Nephron progenitor cell (in vitro differentiated cells): ENCODE measurements around the gene CDYL2.

Experiments
- DNase-seq: peaks from one replicate; pipeline ENCODE4 v3.0.0; 2021
- H3K27ac Mint-ChIP-seq: 2 replicates; pipeline ENCODE4 v1.8.0; 2021; ENCODE audit warnings: mild to moderate bottlenecking, moderate library complexity, mixed read lengths
- H3K27me3 Mint-ChIP-seq: 2 replicates; pipeline ENCODE4 v1.8.0; 2021; ENCODE audit warnings: mild to moderate bottlenecking, low read depth, mixed read lengths; ENCODE audit not compliant: poor library complexity
- H3K36me3 Mint-ChIP-seq: 2 replicates; pipeline ENCODE4 v1.8.0; 2021; ENCODE audit warnings: low read depth, mixed read lengths
- H3K4me1 Mint-ChIP-seq: 2 replicates; pipeline ENCODE4 v1.8.0; 2021; ENCODE audit warnings: mixed read lengths
- H3K4me3 Mint-ChIP-seq: 2 replicates; pipeline ENCODE4 v1.8.0; 2021; ENCODE audit warnings: mild to moderate bottlenecking, moderate library complexity, mixed read lengths
- H3K9me3 Mint-ChIP-seq: 2 replicates; pipeline ENCODE4 v1.8.0; 2021; ENCODE audit warnings: mild to moderate bottlenecking, moderate library complexity, mixed read lengths
- TF ChIP-seq, protein P1 (sequence below): fragments of 200-600 bp; sonication (generic); IDR thresholded peaks from 2 replicates; pipeline ENCODE4 v1.5.0; 2021; ENCODE audit warnings: antibody characterized with exemption

CDYL2 gene

DNA sequence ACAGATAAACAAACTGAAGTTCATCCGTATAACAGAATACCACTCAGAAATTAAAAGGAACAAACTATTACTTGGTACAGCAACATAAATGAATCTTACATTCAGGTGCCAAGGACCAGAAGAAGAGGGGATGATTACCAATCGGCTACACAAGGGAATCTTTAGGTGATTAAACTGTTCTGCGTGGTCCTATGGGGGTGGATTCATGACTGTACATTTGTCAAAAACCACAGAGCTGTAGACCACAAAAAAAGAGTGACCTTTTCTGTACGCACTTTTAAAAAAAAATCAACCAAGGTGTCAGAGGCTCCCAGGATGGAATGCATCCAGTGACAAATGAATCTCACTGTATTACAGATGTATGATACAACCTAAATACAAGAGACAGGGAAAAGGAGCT is 110.8 kb downstream of the CDYL2 start:
- TF ChIP-seq, protein P1, sequence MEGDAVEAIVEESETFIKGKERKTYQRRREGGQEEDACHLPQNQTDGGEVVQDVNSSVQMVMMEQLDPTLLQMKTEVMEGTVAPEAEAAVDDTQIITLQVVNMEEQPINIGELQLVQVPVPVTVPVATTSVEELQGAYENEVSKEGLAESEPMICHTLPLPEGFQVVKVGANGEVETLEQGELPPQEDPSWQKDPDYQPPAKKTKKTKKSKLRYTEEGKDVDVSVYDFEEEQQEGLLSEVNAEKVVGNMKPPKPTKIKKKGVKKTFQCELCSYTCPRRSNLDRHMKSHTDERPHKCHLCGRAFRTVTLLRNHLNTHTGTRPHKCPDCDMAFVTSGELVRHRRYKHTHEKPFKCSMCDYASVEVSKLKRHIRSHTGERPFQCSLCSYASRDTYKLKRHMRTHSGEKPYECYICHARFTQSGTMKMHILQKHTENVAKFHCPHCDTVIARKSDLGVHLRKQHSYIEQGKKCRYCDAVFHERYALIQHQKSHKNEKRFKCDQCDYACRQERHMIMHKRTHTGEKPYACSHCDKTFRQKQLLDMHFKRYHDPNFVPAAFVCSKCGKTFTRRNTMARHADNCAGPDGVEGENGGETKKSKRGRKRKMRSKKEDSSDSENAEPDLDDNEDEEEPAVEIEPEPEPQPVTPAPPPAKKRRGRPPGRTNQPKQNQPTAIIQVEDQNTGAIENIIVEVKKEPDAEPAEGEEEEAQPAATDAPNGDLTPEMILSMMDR: no peak
- Mint-ChIP-seq H3K9me3 (peaks cover 1% of the 10 kb centered on the region), H3K27ac (no peak overlapping the region), H3K27me3 (peaks cover 26% of the 10 kb centered on the region), H3K4me3 (no peak overlapping the region), H3K4me1 (no peaks in the 10 kb centered on the region), H3K36me3 (no peaks in the 10 kb centered on the region)
- DNase-seq: no peak

DNA sequence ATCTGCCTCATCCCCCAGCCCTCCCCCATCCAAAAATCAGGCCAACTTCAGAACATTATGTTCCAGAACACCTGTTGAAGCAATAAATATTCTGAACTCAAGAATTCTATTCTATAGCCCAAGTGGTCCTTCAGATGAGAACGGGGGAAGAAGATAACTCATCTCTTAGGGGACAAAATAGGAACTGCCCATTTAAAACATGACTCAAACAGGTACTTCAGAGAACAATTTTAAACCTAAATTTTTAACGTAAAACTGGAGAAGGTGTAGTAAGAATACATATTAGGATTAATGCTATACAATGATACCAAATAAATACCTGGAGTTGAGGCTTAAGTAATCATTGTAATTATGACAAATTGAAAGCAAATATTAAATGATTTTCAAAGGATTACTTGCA is 112.1 kb downstream of the CDYL2 start:
- DNase-seq: no peak
- Mint-ChIP-seq H3K9me3 (no peaks in the 10 kb centered on the region), H3K27ac (no peak overlapping the region), H3K4me3 (no peak overlapping the region), H3K4me1 (no peaks in the 10 kb centered on the region), H3K27me3 (peaks cover 18% of the 10 kb centered on the region), H3K36me3 (no peaks in the 10 kb centered on the region)
- TF ChIP-seq, protein P1: no peak

DNA sequence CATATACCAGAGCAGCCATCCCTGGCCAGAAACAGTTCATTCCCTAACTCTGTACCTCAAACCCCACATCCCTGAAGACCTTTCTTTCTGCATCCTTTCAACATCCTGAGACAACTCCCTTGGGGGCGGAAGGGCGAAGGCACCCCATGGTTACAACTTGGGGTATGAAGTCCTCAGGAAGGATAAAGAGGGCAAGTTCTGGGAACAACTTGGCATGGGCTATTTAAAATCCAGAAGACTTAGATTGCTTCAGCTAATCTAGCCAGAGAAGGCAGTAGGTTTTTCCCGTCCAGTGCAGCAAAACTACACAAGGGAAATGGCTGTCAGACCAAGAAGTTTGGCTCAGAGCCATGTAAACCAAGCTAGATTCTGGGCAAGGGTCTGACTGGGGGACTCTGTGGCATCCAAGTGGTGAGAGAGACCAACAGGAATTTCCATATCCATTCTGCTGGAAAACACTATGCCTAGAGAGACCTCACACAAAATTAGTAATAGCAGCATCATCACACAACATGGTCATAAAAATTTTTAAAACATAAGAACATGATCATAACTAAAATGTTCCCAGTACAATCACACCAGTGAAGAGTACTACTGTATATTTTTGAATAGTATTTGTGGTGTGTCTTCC is 113.2 kb downstream of the CDYL2 start:
- H3K27me3 Mint-ChIP-seq: peaks cover 15% of the 10 kb centered on the region
- H3K36me3 Mint-ChIP-seq: no peaks in the 10 kb centered on the region
- no peak overlapping the region for H3K27ac Mint-ChIP-seq
- H3K4me3 Mint-ChIP-seq: no peak overlapping the region
- no peaks in the 10 kb centered on the region for H3K9me3 Mint-ChIP-seq
- TF ChIP-seq, protein P1: no peak
- H3K4me1 Mint-ChIP-seq: no peaks in the 10 kb centered on the region
- DNase-seq: no peak

DNA sequence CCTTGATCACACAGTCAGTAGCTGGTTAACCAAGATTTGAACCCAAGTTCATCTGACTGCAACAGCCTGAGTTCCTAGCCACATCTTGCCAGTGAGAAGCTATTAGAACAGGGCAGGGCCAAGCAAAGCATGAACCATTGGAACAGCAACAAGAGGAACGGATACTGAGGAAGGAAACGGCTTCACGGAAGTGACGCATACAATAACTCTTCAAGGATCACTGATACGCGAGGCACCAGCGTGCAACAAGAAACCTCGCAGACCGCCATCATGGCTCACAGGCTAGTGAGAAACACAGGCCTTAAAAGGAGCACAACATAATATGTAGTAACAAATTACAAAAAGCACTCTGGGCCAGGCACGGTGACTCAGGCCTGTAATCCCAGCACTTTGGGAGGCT is 114.9 kb downstream of the CDYL2 start:
- Mint-ChIP-seq H3K4me3 (no peak overlapping the region), H3K36me3 (no peaks in the 10 kb centered on the region), H3K27ac (no peak overlapping the region), H3K27me3 (peaks cover 11% of the 10 kb centered on the region), H3K9me3 (no peaks in the 10 kb centered on the region), H3K4me1 (no peaks in the 10 kb centered on the region)
- TF ChIP-seq, protein P1: no peak
- no peak for DNase-seq

DNA sequence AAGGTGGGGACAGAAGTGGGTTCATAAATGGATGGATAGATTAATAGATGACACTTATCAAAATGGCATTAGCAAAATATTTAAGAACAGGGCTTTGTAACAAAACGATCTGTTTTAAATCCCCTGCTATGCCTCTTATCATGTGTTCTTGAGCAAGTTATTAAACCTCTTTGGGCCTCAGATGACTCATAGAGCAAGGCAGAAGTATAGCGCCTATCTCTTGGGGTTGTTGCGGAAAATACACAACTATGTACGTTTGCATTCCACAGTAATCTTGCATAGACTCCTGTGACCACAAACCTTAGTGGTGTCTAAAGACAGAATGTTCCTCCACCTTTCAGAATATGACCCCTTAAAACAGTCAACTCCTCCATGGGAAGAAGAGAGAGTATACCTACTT is 116.8 kb downstream of the CDYL2 start:
- no peak overlapping the region for H3K27ac Mint-ChIP-seq
- H3K36me3 Mint-ChIP-seq: no peaks in the 10 kb centered on the region
- DNase-seq: no peak
- H3K4me1 Mint-ChIP-seq: no peaks in the 10 kb centered on the region
- H3K9me3 Mint-ChIP-seq: peaks cover 3% of the 10 kb centered on the region
- peaks cover 4% of the 10 kb centered on the region for H3K27me3 Mint-ChIP-seq
- H3K4me3 Mint-ChIP-seq: no peak overlapping the region
- TF ChIP-seq, protein P1: no peak

DNA sequence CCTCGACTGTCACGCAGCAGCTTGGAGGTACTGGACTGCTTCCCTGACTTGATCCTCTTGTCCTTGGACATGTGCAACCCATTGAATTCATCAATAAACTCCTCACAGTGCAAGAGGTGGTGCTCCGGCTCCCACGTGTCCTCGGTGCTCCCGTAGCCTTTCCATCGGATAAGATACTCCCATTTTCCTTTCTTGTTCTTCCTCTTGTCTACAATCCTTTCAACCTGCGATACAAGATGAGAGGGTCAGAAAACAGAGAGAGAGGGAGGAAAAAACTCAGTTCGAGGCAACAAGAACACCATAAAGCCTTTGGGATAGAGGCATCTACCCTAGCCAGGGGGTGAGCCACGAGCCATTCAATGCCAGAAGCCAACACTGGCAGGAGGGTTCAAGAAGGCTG is 119.5 kb downstream of the CDYL2 start:
- Mint-ChIP-seq H3K4me1 (no peaks in the 10 kb centered on the region), H3K27ac (no peak overlapping the region), H3K4me3 (no peak overlapping the region), H3K27me3 (no peaks in the 10 kb centered on the region), H3K36me3 (no peaks in the 10 kb centered on the region), H3K9me3 (peaks cover 3% of the 10 kb centered on the region)
- DNase-seq: no peak
- TF ChIP-seq, protein P1: no peak
